ENCODE measurements around the gene ANKDD1A.
A peak's percentile ranks its signal among the peaks of the same experiment; 100 is the strongest.

ANKDD1A gene

GRCh38 chr15:64970698-64971097 is 59.0 kb downstream of the ANKDD1A start:
- DNase-seq, result no peak

- no peak for DNase-seq
Measured at GRCh38 chr15:64975390-64975789, 63.7 kb downstream of the ANKDD1A start.

- no peak for DNase-seq
Measured at GRCh38 chr15:64979252-64979710, 67.6 kb downstream of the ANKDD1A start.

GRCh38 chr15:64981812-64982431 is 70.2 kb downstream of the ANKDD1A start:
- no peak for DNase-seq

- DNase-seq, result no peak
Measured at GRCh38 chr15:64982472-64982871, 70.8 kb downstream of the ANKDD1A start.

- no peak for DNase-seq
Measured at GRCh38 chr15:64985366-64986033, 73.8 kb downstream of the ANKDD1A start.

- DNase-seq, result no peak
Measured at GRCh38 chr15:64987136-64987535, 75.4 kb downstream of the ANKDD1A start.

- peak; percentile 96 for DNase-seq
Measured at GRCh38 chr15:64989416-64990167, 77.9 kb downstream of the ANKDD1A start, which contains the start of gene SPG21. Gene SPG21 (minus strand): TSS chr15:64989914. CDS start chr15:64983569, 6,345 bp downstream.

- no peak for DNase-seq
Measured at GRCh38 chr15:64990168-64990470, 78.4 kb downstream of the ANKDD1A start.

GRCh38 chr15:64991536-64992135 is 79.9 kb downstream of the ANKDD1A start:
- no peak for DNase-seq

GRCh38 chr15:64993290-64993689 is 81.6 kb downstream of the ANKDD1A start:
- no peak for DNase-seq

GRCh38 chr15:64997066-64997465 is 85.4 kb downstream of the ANKDD1A start:
- no peak for DNase-seq

GRCh38 chr15:64997745-64998375 is 86.2 kb downstream of the ANKDD1A start:
- DNase-seq, result no peak

GRCh38 chr15:65004993-65005392 is 93.3 kb downstream of the ANKDD1A start:
- no peak for DNase-seq

GRCh38 chr15:65006876-65007275 is 95.2 kb downstream of the ANKDD1A start:
- DNase-seq, result no peak

Data from activated CD4-positive, alpha-beta T cell treated with anti-CD3 and anti-CD28 coated beads, Interleukin-2, Interleukin-6, amounts not matched to agents 100 ng/mL and 50 ng/mL, durations not matched to agents 16 hours and 8 hours (primary cell).